Hepatocyte (in vitro differentiated cells): Measurements from ENCODE around the gene FLVCR1. TPM values are rescaled to one million over a fixed set of nuclear protein-coding genes. Genes with fewer than 3 reads are reported as not detected.

Experiments
- DNase-seq: peaks from one replicate; pipeline ENCODE4 v3.0.0-alpha.2; 2016; ENCODE audit warnings: low spot score
- H2AFZ ChIP-seq: fragments of 200-600 bp; sonication (generic); 2 replicates; pipeline ENCODE4 v1.6.0; 2016; ENCODE audit warnings: antibody characterized with exemption, mild to moderate bottlenecking
- H3K27ac ChIP-seq: fragments of 200-600 bp; sonication (generic); 2 replicates; pipeline ENCODE4 v1.5.1; 2016; ENCODE audit warnings: mild to moderate bottlenecking
- H3K27me3 ChIP-seq: fragments of 200-600 bp; sonication (generic); 2 replicates; pipeline ENCODE4 v1.6.1; 2016
- H3K36me3 ChIP-seq: fragments of 200-600 bp; sonication (generic); replicated peaks from 2 replicates; pipeline ENCODE4 v1.5.1; 2016; ENCODE audit warnings: low read depth; ENCODE audit not compliant: insufficient read depth
- H3K4me1 ChIP-seq: fragments of 200-600 bp; sonication (generic); 2 replicates; pipeline ENCODE4 v1.5.1; 2016; ENCODE audit warnings: mild to moderate bottlenecking, moderate library complexity; ENCODE audit not compliant: insufficient read depth
- H3K4me2 ChIP-seq: fragments of 200-600 bp; sonication (generic); 2 replicates; pipeline ENCODE4 v1.6.0; 2016
- H3K4me3 ChIP-seq: fragments of 200-600 bp; sonication (generic); 2 replicates; pipeline ENCODE4 v1.5.1; 2016; ENCODE audit warnings: mild to moderate bottlenecking
- H3K79me2 ChIP-seq: fragments of 200-600 bp; sonication (generic); 2 replicates; pipeline ENCODE4 v1.6.0; 2017; ENCODE audit warnings: mild to moderate bottlenecking
- H3K9me2 ChIP-seq: fragments of 200-600 bp; sonication (generic); replicated peaks from 2 replicates; pipeline ENCODE4 v1.6.0; 2017; ENCODE audit warnings: mild to moderate bottlenecking; ENCODE audit not compliant: insufficient read depth
- H3K9me3 ChIP-seq: fragments of 200-600 bp; sonication (generic); 2 replicates; pipeline ENCODE4 v1.5.1; 2016; ENCODE audit warnings: low read depth, mild to moderate bottlenecking
- H4K20me1 ChIP-seq: fragments of 200-600 bp; sonication (generic); 2 replicates; pipeline ENCODE4 v1.6.0; 2016; ENCODE audit warnings: mild to moderate bottlenecking; ENCODE audit not compliant: insufficient read depth, poor library complexity, severe bottlenecking
- CTCF ChIP-seq: fragments of 200-600 bp; sonication (generic); IDR thresholded peaks from 2 replicates; pipeline ENCODE4 v1.5.1; 2016; ENCODE audit warnings: antibody characterized with exemption, mild to moderate bottlenecking; ENCODE audit not compliant: poor library complexity
- EZH2 ChIP-seq: fragments of 200-600 bp; sonication (generic); IDR thresholded peaks from 2 replicates; pipeline ENCODE4 v1.6.1; 2016; ENCODE audit warnings: antibody characterized with exemption, mild to moderate bottlenecking, borderline replicate concordance
- EZH2phosphoT487 ChIP-seq: fragments of 200-600 bp; sonication (generic); IDR thresholded peaks from one replicate; pipeline ENCODE4 v1.6.1; 2018; ENCODE audit warnings: antibody characterized with exemption, mild to moderate bottlenecking, low read depth, moderate library complexity; ENCODE audit not compliant: unreplicated experiment, severe bottlenecking
- WGBS: methylation state at CpG from one replicate; pipeline ENCODE4 v1.1.6; 2016; ENCODE audit warnings: low lambda C conversion rate; ENCODE audit errors: missing lambda C conversion rate; 5-methylcytosine and 5-hydroxymethylcytosine counted together
- polyA plus RNA-seq: library from polyadenylated mRNA; unstranded; fragments of >200 nt; fragmentation: Nextera tagmentation; extraction: Ambion mirVana; gene quantifications from 2 replicates; pipeline ENCODE4 v1.2.1, GENCODE V29; 2016
- total RNA-seq: library from RNA; depleted of rRNA; stranded (reverse); fragments of >200 nt; gene quantifications from 2 replicates; pipeline ENCODE4 v1.2.3, GENCODE V29; 2014

FLVCR1 gene
- total and polyA plus RNA-seq, 2 experiments from 2014 or later, result 9.9 to 32.5 TPM

GRCh38 chr1:212878418-212878817, 20.3 kb downstream of the FLVCR1 start:
- no peak overlapping the region for H3K27ac ChIP-seq
- H3K27me3 ChIP-seq, result no peaks in the 10 kb centered on the region
- H3K9me3 ChIP-seq, result no peaks in the 10 kb centered on the region
- H2AFZ ChIP-seq, result no peak overlapping the region
- no peaks in the 10 kb centered on the region for H3K36me3 ChIP-seq
- H3K9me2 ChIP-seq, result no peaks in the 10 kb centered on the region
- H3K79me2 ChIP-seq, result peaks cover 5% of the 10 kb centered on the region
- TF ChIP-seq EZH2 (no peak), CTCF (no peak), EZH2phosphoT487 (no peak)
- H3K4me1 ChIP-seq, result no peaks in the 10 kb centered on the region
- H3K4me3 ChIP-seq, result no peak overlapping the region
- DNase-seq, result no peak
- 97% methylated on average over 6 of the region's 6 CpGs for WGBS
- no peaks in the 10 kb centered on the region for H4K20me1 ChIP-seq
- H3K4me2 ChIP-seq, result no peak overlapping the region

- Histone ChIP-seq H3K9me2 (no peaks in the 10 kb centered on the region), H2AFZ (no peak overlapping the region), H4K20me1 (no peaks in the 10 kb centered on the region), H3K27ac (no peak overlapping the region), H3K27me3 (no peaks in the 10 kb centered on the region), H3K4me3 (no peak overlapping the region), H3K36me3 (no peaks in the 10 kb centered on the region), H3K79me2 (peaks cover 4% of the 10 kb centered on the region), H3K9me3 (no peaks in the 10 kb centered on the region), H3K4me1 (no peaks in the 10 kb centered on the region), H3K4me2 (no peak overlapping the region)
- no peak for DNase-seq
- TF ChIP-seq CTCF, result no peak
- TF ChIP-seq EZH2phosphoT487, result no peak
- TF ChIP-seq EZH2, result no peak
- WGBS, result 73% methylated on average over 6 of the region's 6 CpGs
These were observed 22.0 kb downstream of the FLVCR1 start for GRCh38 chr1:212879947-212880690.

- no peaks in the 10 kb centered on the region for H3K36me3 ChIP-seq
- H3K4me3 ChIP-seq, result no peak overlapping the region
- DNase-seq, result no peak
- no peaks in the 10 kb centered on the region for H3K27me3 ChIP-seq
- no peak overlapping the region for H3K27ac ChIP-seq
- TF ChIP-seq EZH2phosphoT487 (no peak), CTCF (no peak), EZH2 (no peak)
- no peaks in the 10 kb centered on the region for H3K9me3 ChIP-seq
- WGBS, result 85% methylated on average over 4 of the region's 4 CpGs
- no peaks in the 10 kb centered on the region for H4K20me1 ChIP-seq
- no peak overlapping the region for H3K4me2 ChIP-seq
- H3K4me1 ChIP-seq, result no peaks in the 10 kb centered on the region
- H2AFZ ChIP-seq, result no peak overlapping the region
- H3K9me2 ChIP-seq, result no peaks in the 10 kb centered on the region
- no peaks in the 10 kb centered on the region for H3K79me2 ChIP-seq
These were observed 26.5 kb downstream of the FLVCR1 start for GRCh38 chr1:212884592-212884991.
